Measurements from ENCODE around the gene GFRA4. TPM values are rescaled to one million over a fixed set of nuclear protein-coding genes. Genes with fewer than 3 reads are reported as not detected.

Gene GFRA4
- total RNA-seq, 1 experiment from 2014 or later = not detected

GRCh38 chr20:3614466-3614865 lies 48.7 kb downstream of the GFRA4 start:
- no peak for DNase-seq (ENCODE audit: unreplicated experiment)
- BruUV-seq (replicated peaks) = no TSS peak
- Mint-ChIP-seq H3K36me3 (ENCODE audit: insufficient read depth, unreplicated experiment) (peaks cover 18% of the 10 kb centered on the region), H3K4me3 (ENCODE audit: unreplicated experiment) (no peak overlapping the region), H3K27ac (ENCODE audit: low read depth, unreplicated experiment) (no peak overlapping the region), H3K27me3 (ENCODE audit: insufficient read depth, unreplicated experiment) (no peaks in the 10 kb centered on the region), H3K9me3 (ENCODE audit: unreplicated experiment) (no peaks in the 10 kb centered on the region), H3K4me1 (ENCODE audit: insufficient read depth, unreplicated experiment) (peaks cover 6% of the 10 kb centered on the region)
- no peak for TF ChIP-seq CTCF (IDR thresholded peaks at IDR 0.05; ENCODE audit: unreplicated experiment)
- ChIA-PET POLR2A (interaction anchor here (0.6 kb wide), 1 partner anchor 233 kb away, joined by 3 read pairs; no protein-coding TSS in a partner anchor), CTCF (interaction anchor here (0.6 to 1.5 kb wide), 3 partner anchors 10 to 31 kb away, joined by 3 to 5 read pairs (median 4); no protein-coding TSS in a partner anchor)
- intact Hi-C loops (cut with micrococcal nuclease) = no loop called here

GRCh38 chr20:3613821-3614440 lies 49.3 kb downstream of the GFRA4 start:
- ChIA-PET POLR2A (interaction anchor here (0.5 to 0.6 kb wide), 2 partner anchors 45 to 233 kb away, joined by 3 read pairs; no protein-coding TSS in a partner anchor), CTCF (interaction anchor here (1.3 to 1.5 kb wide), 3 partner anchors 20 to 97 kb away, joined by 4 to 5 read pairs (median 5); no protein-coding TSS in a partner anchor)
- no peak overlapping the region for H3K27ac Mint-ChIP-seq (ENCODE audit: low read depth, unreplicated experiment)
- intact Hi-C loops (cut with micrococcal nuclease) = no loop called here
- BruUV-seq (replicated peaks) = no TSS peak
- no peak overlapping the region for H3K4me3 Mint-ChIP-seq (ENCODE audit: unreplicated experiment)
- no peaks in the 10 kb centered on the region for H3K27me3 Mint-ChIP-seq (ENCODE audit: insufficient read depth, unreplicated experiment)
- TF ChIP-seq CTCF (IDR thresholded peaks at IDR 0.05; ENCODE audit: unreplicated experiment) = no peak
- DNase-seq (ENCODE audit: unreplicated experiment) = no peak
- peaks cover 18% of the 10 kb centered on the region for H3K36me3 Mint-ChIP-seq (ENCODE audit: insufficient read depth, unreplicated experiment)
- no peaks in the 10 kb centered on the region for H3K9me3 Mint-ChIP-seq (ENCODE audit: unreplicated experiment)
- H3K4me1 Mint-ChIP-seq (ENCODE audit: insufficient read depth, unreplicated experiment) = peaks cover 6% of the 10 kb centered on the region

GRCh38 chr20:3612795-3613572 lies 50.2 kb downstream of the GFRA4 start:
- Mint-ChIP-seq H3K27ac (ENCODE audit: low read depth, unreplicated experiment) (no peak overlapping the region), H3K36me3 (ENCODE audit: insufficient read depth, unreplicated experiment) (peaks cover 14% of the 10 kb centered on the region), H3K27me3 (ENCODE audit: insufficient read depth, unreplicated experiment) (no peaks in the 10 kb centered on the region), H3K4me1 (ENCODE audit: insufficient read depth, unreplicated experiment) (peaks cover 6% of the 10 kb centered on the region), H3K4me3 (ENCODE audit: unreplicated experiment) (no peak overlapping the region), H3K9me3 (ENCODE audit: unreplicated experiment) (no peaks in the 10 kb centered on the region)
- no peak for DNase-seq (ENCODE audit: unreplicated experiment)
- intact Hi-C loops (cut with micrococcal nuclease) = no loop called here
- TF ChIP-seq CTCF (IDR thresholded peaks at IDR 0.05; ENCODE audit: unreplicated experiment) = no peak
- no TSS peak for BruUV-seq (replicated peaks)
- CTCF ChIA-PET = interaction anchor here (1.1 to 1.5 kb wide), 4 partner anchors 20 to 174 kb away, joined by 3 to 5 read pairs (median 4); no protein-coding TSS in a partner anchor
- POLR2A ChIA-PET = interaction anchor here (0.7 to 1.1 kb wide), 4 partner anchors 24 to 592 kb away, joined by 3 to 6 read pairs (median 4); partner anchors contain the start of genes ADISSP and ATRN

GRCh38 chr20:3611901-3612300 lies 51.3 kb downstream of the GFRA4 start:
- Mint-ChIP-seq H3K27ac (ENCODE audit: low read depth, unreplicated experiment) (no peak overlapping the region), H3K9me3 (ENCODE audit: unreplicated experiment) (no peaks in the 10 kb centered on the region), H3K27me3 (ENCODE audit: insufficient read depth, unreplicated experiment) (no peaks in the 10 kb centered on the region), H3K4me3 (ENCODE audit: unreplicated experiment) (no peak overlapping the region), H3K36me3 (ENCODE audit: insufficient read depth, unreplicated experiment) (peaks cover 5% of the 10 kb centered on the region), H3K4me1 (ENCODE audit: insufficient read depth, unreplicated experiment) (peaks cover 6% of the 10 kb centered on the region)
- no peak for DNase-seq (ENCODE audit: unreplicated experiment)
- no peak for TF ChIP-seq CTCF (IDR thresholded peaks at IDR 0.05; ENCODE audit: unreplicated experiment)
- intact Hi-C loops (cut with micrococcal nuclease) = no loop called here
- no TSS peak for BruUV-seq (replicated peaks)
- ChIA-PET POLR2A (interaction anchor here (0.5 to 1.1 kb wide), 5 partner anchors 9 to 965 kb away, joined by 3 to 6 read pairs (median 3); partner anchors contain the start of genes ADISSP and ATRN), CTCF (interaction anchor here (1.1 kb wide), 1 partner anchor 173 kb away, joined by 3 read pairs; no protein-coding TSS in a partner anchor)

All from MCF 10A (cell line).